Endothelial cell of umbilical vein (primary cell): ENCODE measurements around the gene PON3. TPM values are rescaled to one million over a fixed set of nuclear protein-coding genes. Genes with fewer than 3 reads are reported as not detected.

Experiments used
- BruUV-seq: library from RNA; stranded (reverse); fragments of 400-500 nt; replicated peaks from 2 replicates; lab custom pipeline; 2021; lab: Mats Ljungman, UMichigan
- CTCF ChIA-PET: fragments of 300-600, 350-600 bp; sonication (Branson Sonifier 250); formaldehyde crosslinking; loops from one replicate; lab custom pipeline; 2021; ENCODE audit warnings: antibody characterized with exemption, inconsistent platforms; lab: Charles Lee
- POLR2A ChIA-PET: fragments of 300-600, 350-600 bp; sonication (Branson Sonifier 250); formaldehyde crosslinking; loops from one replicate; lab custom pipeline; 2021; ENCODE audit warnings: antibody characterized with exemption, inconsistent platforms; lab: Charles Lee
- DNase-seq: peaks from one replicate; pipeline ENCODE4 v3.0.0-alpha.2; 2011; ENCODE audit warnings: low read depth, low spot score
- FAIRE-seq: peaks from 2 replicates; lab custom pipeline; 2011; peaks lifted over from hg19 to GRCh38; lab: Jason Lieb, UNC
- H2AFZ ChIP-seq: 2 replicates; pipeline ENCODE4 v1.6.0; 2012; ENCODE audit warnings: low read depth, low read length, control low read depth, inconsistent platforms
- H3K27ac ChIP-seq: 2 replicates; pipeline ENCODE4 v1.5.1; 2011; ENCODE audit warnings: low read depth, mild to moderate bottlenecking, control low read depth, low read length, moderate library complexity; ENCODE audit not compliant: insufficient read depth
- H3K27me3 ChIP-seq, 2 experiments: 2 replicates each; pipeline versions ENCODE4 v1.6.0 to v1.6.1; 2011; ENCODE audit warnings: low read length in 2 of 2, mixed read lengths in 1 of 2; ENCODE audit not compliant: control insufficient read depth in 2 of 2, insufficient read depth in 2 of 2
- H3K36me3 ChIP-seq, 2 experiments: 2 replicates in 1 of 2; 3 replicates in 1 of 2; pipeline ENCODE4 v1.5.1; 2011; ENCODE audit warnings: low read length in 2 of 2, mild to moderate bottlenecking in 1 of 2, moderate library complexity in 1 of 2; ENCODE audit not compliant: control insufficient read depth in 2 of 2, insufficient read depth in 2 of 2; ENCODE audit errors: extremely low read depth in 1 of 2
- H3K4me1 ChIP-seq: 3 replicates; pipeline ENCODE4 v1.5.1; 2011; ENCODE audit warnings: mild to moderate bottlenecking, low read length; ENCODE audit not compliant: control insufficient read depth, insufficient read depth; ENCODE audit errors: extremely low read depth
- H3K4me2 ChIP-seq: 2 replicates; pipeline ENCODE4 v1.6.1; 2011; ENCODE audit warnings: low read length, control low read depth, mixed read lengths; ENCODE audit not compliant: insufficient read depth
- H3K4me3 ChIP-seq, 3 experiments: fragments of 200-600 bp in 1 of 3; sonication (generic), shearing (Covaris generic) in 1 of 3; replicated peaks in 1 of 3; 2 replicates each; pipeline ENCODE4 v1.5.1; 2011 to 2016; ENCODE audit warnings: control low read depth in 3 of 3, low read length in 3 of 3, mild to moderate bottlenecking in 2 of 3, inconsistent platforms in 1 of 3, low read depth in 1 of 3, moderate library complexity in 1 of 3; ENCODE audit not compliant: insufficient read depth in 1 of 3
- H3K79me2 ChIP-seq: 2 replicates; pipeline ENCODE4 v1.6.0; 2012; ENCODE audit warnings: low read length, inconsistent platforms; ENCODE audit not compliant: control insufficient read depth, insufficient read depth
- H3K9ac ChIP-seq: replicated peaks from 2 replicates; pipeline ENCODE3; 2011; ENCODE audit warnings: low read length, control low read depth; ENCODE audit not compliant: insufficient read depth; ENCODE audit errors: extremely low read depth
- H3K9me1 ChIP-seq: replicated peaks from 3 replicates; pipeline ENCODE4 v1.6.0; 2011; ENCODE audit warnings: mild to moderate bottlenecking, low read length; ENCODE audit not compliant: control insufficient read depth, insufficient read depth; ENCODE audit errors: extremely low read depth
- H3K9me3 ChIP-seq: replicated peaks from 2 replicates; pipeline ENCODE4 v1.5.1; 2012; ENCODE audit warnings: low read length, inconsistent platforms; ENCODE audit not compliant: control insufficient read depth, insufficient read depth
- H4K20me1 ChIP-seq: replicated peaks from 2 replicates; pipeline ENCODE3; 2011; ENCODE audit warnings: mild to moderate bottlenecking, low read length; ENCODE audit not compliant: control insufficient read depth, insufficient read depth; ENCODE audit errors: extremely low read depth
- CTCF ChIP-seq, 2 donors: IDR thresholded peaks; 1 replicate in 1 of 2; 2 replicates in 1 of 2; pipeline ENCODE4 v1.5.1; 2011; ENCODE audit warnings: low read length in 2 of 2, mild to moderate bottlenecking in 2 of 2, moderate library complexity in 2 of 2, control low read depth in 1 of 2, inconsistent platforms in 1 of 2, low read depth in 1 of 2; ENCODE audit not compliant: insufficient read depth in 1 of 2; ENCODE audit errors: extremely low read depth in 1 of 2
- EZH2 ChIP-seq: IDR thresholded peaks from 2 replicates; pipeline ENCODE4 v1.6.1; 2012; ENCODE audit warnings: borderline replicate concordance, low read depth, mild to moderate bottlenecking, moderate library complexity, low read length, inconsistent platforms; ENCODE audit not compliant: severe bottlenecking
- FOS ChIP-seq: IDR thresholded peaks from 2 replicates; pipeline ENCODE4 v1.6.1; 2011; ENCODE audit warnings: mild to moderate bottlenecking, low read length, moderate library complexity, borderline replicate concordance; ENCODE audit not compliant: insufficient read depth
- GATA2 ChIP-seq: IDR thresholded peaks from 2 replicates; pipeline ENCODE4 v1.7.0; 2011; ENCODE audit warnings: low read depth, mild to moderate bottlenecking, moderate library complexity, mixed read lengths, low read length; ENCODE audit not compliant: insufficient read length, insufficient read depth
- JUN ChIP-seq: IDR thresholded peaks from 2 replicates; pipeline ENCODE4 v1.6.1; 2011; ENCODE audit warnings: borderline replicate concordance, low read depth; ENCODE audit not compliant: insufficient read length, insufficient read depth
- MAX ChIP-seq: IDR thresholded peaks from 2 replicates; pipeline ENCODE4 v1.6.1; 2011; ENCODE audit not compliant: insufficient read depth, insufficient read length
- MYC ChIP-seq: IDR thresholded peaks from one replicate; pipeline ENCODE4 v1.6.1; 2011; ENCODE audit warnings: mild to moderate bottlenecking, low read depth, low read length
- POLR2A ChIP-seq: IDR thresholded peaks from 2 replicates; pipeline ENCODE4 v1.6.1; 2012; ENCODE audit warnings: low read depth, mild to moderate bottlenecking, control low read depth, low read length
- POLR2AphosphoS5 ChIP-seq: IDR thresholded peaks from 2 replicates; pipeline ENCODE4 v1.6.1; 2012; ENCODE audit warnings: low read depth, mild to moderate bottlenecking, control low read depth, low read length, moderate library complexity; ENCODE audit not compliant: insufficient read depth
- dilution Hi-C: fragments of 300-500 bp; cut with MboI; formaldehyde crosslinking; loops from one replicate; pipeline ENCODE4 v1.15.0; 2019; ENCODE audit warnings: low sequenced_read_pairs; ENCODE audit not compliant: extremely low pct_ligation_motif_present
- intact Hi-C: fragments of 100-400 bp; cut with micrococcal nuclease; formaldehyde crosslinking; loops from one replicate; pipeline ENCODE4 v1.10.0; 2022
- polyA plus RNA-seq, 4 experiments: library from polyadenylated mRNA; depleted of rRNA in 3 of 4; stranded (reverse) in 3 of 4; unstranded in 1 of 4; fragments of >200 nt; gene quantifications; 2 replicates each; pipeline versions ENCODE4 v1.2.1 to v1.2.3, GENCODE V29; 2011 to 2012; ENCODE audit warnings: missing spikeins in 1 of 4
- total RNA-seq: library from RNA; stranded (reverse); gene quantifications from 2 replicates; pipeline ENCODE4 v1.2.3, GENCODE V29; 2021

The PON3 gene
- total and polyA plus RNA-seq, 2 donors (not counting 3 experiments of a cell fraction or from before 2014, with no cell fraction given): 0.83 to 3.4 TPM

GRCh38 chr7:95424716-95425115, 28.5 kb upstream of the PON3 start:
- Histone ChIP-seq H3K79me2 (peaks cover 21% of the 10 kb centered on the region), H3K9me3 (no peaks in the 10 kb centered on the region), H3K9ac (no peak overlapping the region), H3K27me3 (no peaks in the 10 kb centered on the region), H3K4me2 (no peak overlapping the region), H3K9me1 (no peaks in the 10 kb centered on the region), H3K4me3 (no peak overlapping the region), H3K27ac (no peak overlapping the region), H3K36me3 (peaks cover 2 to 3% of the 10 kb centered on the region in 2 experiments), H3K4me1 (no peaks in the 10 kb centered on the region), H2AFZ (no peak overlapping the region), H4K20me1 (peaks cover 3% of the 10 kb centered on the region)
- POLR2A ChIA-PET: no interaction called here
- FAIRE-seq: no peak
- no peak for DNase-seq
- dilution Hi-C loops (no loop called here), intact Hi-C loops (no loop called here)
- CTCF ChIA-PET: interaction anchor here (1.1 kb wide), 1 partner anchor 10 kb away, joined by 3 read pairs; the partner anchor contains the start of gene PON2
- no TSS peak for BruUV-seq
- TF ChIP-seq MAX (no peak), EZH2 (no peak), POLR2AphosphoS5 (no peak)

GRCh38 chr7:95421847-95422444, 25.8 kb upstream of the PON3 start:
- no peak overlapping the region for H3K27ac ChIP-seq
- no peak overlapping the region for H2AFZ ChIP-seq
- dilution Hi-C loops (no loop called here), intact Hi-C loops (no loop called here)
- ChIA-PET CTCF (no interaction called here), POLR2A (no interaction called here)
- DNase-seq (no peak), FAIRE-seq (no peak)
- H3K4me1 ChIP-seq: no peaks in the 10 kb centered on the region
- no peak for TF ChIP-seq GATA2
- no peak for TF ChIP-seq CTCF (IDR thresholded peaks at IDR 0.05; ENCODE audit: extremely low read depth in 1 of 2, insufficient read depth in 1 of 2, low read depth in 1 of 2, low read length in 2 of 2)
- TF ChIP-seq MAX: no peak
- TF ChIP-seq EZH2: no peak
- no peak for TF ChIP-seq JUN
- no peak for TF ChIP-seq POLR2AphosphoS5
- TF ChIP-seq FOS: no peak
- no peak for TF ChIP-seq POLR2A
- TF ChIP-seq MYC: no peak
- peaks cover 2 to 3% of the 10 kb centered on the region in 2 experiments for H3K36me3 ChIP-seq
- peaks cover 13% of the 10 kb centered on the region for H3K79me2 ChIP-seq
- H3K9me3 ChIP-seq: no peaks in the 10 kb centered on the region
- no peaks in the 10 kb centered on the region for H3K9me1 ChIP-seq
- no peak overlapping the region for H3K4me3 ChIP-seq
- H3K9ac ChIP-seq: no peak overlapping the region
- BruUV-seq: no TSS peak
- no peaks in the 10 kb centered on the region for H3K27me3 ChIP-seq
- H3K4me2 ChIP-seq: no peak overlapping the region
- H4K20me1 ChIP-seq: peaks cover 3% of the 10 kb centered on the region
